AG04449 (cell line): Measurements from ENCODE around the gene NEBL.

Experiments used
- CTCF ChIA-PET: fragments of 350-600 bp; formaldehyde crosslinking; extraction: SDS; loops from one replicate; lab custom pipeline; 2021; ENCODE audit warnings: antibody characterized with exemption; lab: Yijun Ruan, JAX
- POLR2A ChIA-PET: fragments of 400-600, 350-600 bp; formaldehyde crosslinking; extraction: SDS; loops from one replicate; lab custom pipeline; 2020; ENCODE audit warnings: antibody characterized with exemption, inconsistent platforms; lab: Yijun Ruan, JAX
- DNase-seq: peaks from one replicate; pipeline ENCODE4 v3.0.0-alpha.2; 2010; ENCODE audit warnings: low read depth, low spot score
- H3K4me3 ChIP-seq: 2 replicates; pipeline ENCODE4 v1.5.1; 2011; ENCODE audit warnings: low read depth, mild to moderate bottlenecking, control low read depth, low read length
- CTCF ChIP-seq: IDR thresholded peaks from one replicate; pipeline ENCODE4 v1.5.1; 2011; ENCODE audit warnings: mild to moderate bottlenecking, moderate library complexity, low read length, control low read depth, inconsistent platforms; ENCODE audit not compliant: insufficient read depth; ENCODE audit errors: missing control alignments

NEBL gene

GRCh38 chr10:20748551-20748950 is 148.6 kb downstream of the NEBL start:
- ChIA-PET POLR2A (no interaction called here), CTCF (no interaction called here)
- no peak overlapping the region for H3K4me3 ChIP-seq
- no peak for DNase-seq
- no peak for TF ChIP-seq CTCF

GRCh38 chr10:20747782-20748181 is 149.3 kb downstream of the NEBL start:
- POLR2A ChIA-PET = no interaction called here
- no peak overlapping the region for H3K4me3 ChIP-seq
- no peak for TF ChIP-seq CTCF
- CTCF ChIA-PET = no interaction called here
- no peak for DNase-seq

- H3K4me3 ChIP-seq = no peak overlapping the region
- TF ChIP-seq CTCF = no peak
- DNase-seq = no peak
- CTCF ChIA-PET = no interaction called here
- POLR2A ChIA-PET = no interaction called here
Measured at GRCh38 chr10:20746856-20747255, 150.3 kb downstream of the NEBL start.

- CTCF ChIA-PET = no interaction called here
- POLR2A ChIA-PET = no interaction called here
- no peak overlapping the region for H3K4me3 ChIP-seq
Measured at GRCh38 chr10:20745556-20746375, 151.3 kb downstream of the NEBL start.

GRCh38 chr10:20744821-20745220 is 152.3 kb downstream of the NEBL start:
- TF ChIP-seq CTCF = no peak
- CTCF ChIA-PET = no interaction called here
- POLR2A ChIA-PET = no interaction called here
- no peak for DNase-seq
- no peak overlapping the region for H3K4me3 ChIP-seq

More at GRCh38 chr10:20745556-20746375, 151.3 kb downstream of the NEBL start:
- no peak for TF ChIP-seq CTCF
- no peak for DNase-seq

GRCh38 chr10:20743942-20744341 is 153.2 kb downstream of the NEBL start:
- no peak overlapping the region for H3K4me3 ChIP-seq
- POLR2A ChIA-PET = no interaction called here
- TF ChIP-seq CTCF = no peak
- DNase-seq = no peak
- CTCF ChIA-PET = no interaction called here
